ENCODE measurements around the gene LRRC46.

LRRC46 gene

DNA sequence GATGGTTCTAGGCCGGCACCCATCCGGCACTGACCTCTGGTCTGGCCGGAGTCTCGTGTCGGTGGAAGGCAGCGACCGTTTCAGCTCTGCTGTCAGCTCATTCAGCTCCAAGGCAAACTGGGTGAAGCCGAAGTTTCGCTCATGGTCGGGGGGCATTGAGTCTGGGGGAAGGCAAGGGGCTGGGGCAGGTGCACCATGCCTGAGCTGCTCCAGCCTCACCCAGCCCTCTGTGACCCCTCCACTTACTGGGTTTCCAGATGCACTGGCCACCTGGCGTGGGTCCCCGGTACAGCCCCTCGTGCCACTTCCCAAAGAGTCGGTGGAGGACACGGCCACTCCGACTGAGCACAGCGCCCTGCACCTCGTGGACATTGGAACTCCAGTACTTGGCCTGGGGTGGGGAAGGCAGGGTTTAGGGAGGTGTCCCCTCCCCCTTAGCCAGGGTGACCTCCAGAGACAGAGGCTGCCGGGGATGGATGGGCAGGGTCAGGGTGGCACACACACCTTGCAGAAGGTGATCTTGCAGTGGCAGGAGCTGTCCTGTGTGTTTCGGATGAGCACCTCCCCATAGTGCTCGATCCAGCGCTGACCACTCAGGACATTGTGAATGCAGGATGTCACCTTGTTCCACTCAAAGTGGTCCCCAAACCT, 22.5 kb upstream of the LRRC46 start:
- no peak for DNase-seq (ENCODE audit: low spot score)

DNA sequence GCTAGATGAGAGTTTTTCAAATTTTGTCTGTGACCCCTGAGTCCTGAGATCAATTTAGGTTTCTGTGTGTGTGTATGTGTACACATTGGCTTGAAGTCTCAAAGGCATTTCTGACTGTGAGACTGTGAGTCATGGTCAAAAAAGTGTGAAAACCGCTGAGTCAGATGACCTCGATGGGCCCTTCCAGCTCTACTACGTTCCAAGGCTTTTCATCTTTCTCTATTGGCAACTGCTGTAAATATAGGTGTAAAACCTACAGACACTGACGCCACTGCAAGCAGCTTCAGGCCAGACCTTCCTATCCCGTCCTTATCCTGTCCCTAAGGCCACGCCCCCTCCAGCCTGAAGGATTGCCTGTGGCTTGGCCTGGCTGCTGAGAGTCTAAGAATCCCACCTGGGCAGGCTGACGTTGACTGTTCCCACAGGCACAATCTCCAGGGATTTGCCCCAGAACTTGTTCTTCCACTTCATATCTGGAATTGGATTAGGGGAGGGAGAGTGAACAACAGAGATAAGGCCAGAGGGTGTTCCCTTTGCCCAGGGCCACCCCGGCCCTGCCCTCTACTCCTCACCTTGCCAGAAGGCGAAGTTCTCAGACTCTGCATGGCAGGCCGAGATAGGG, 21.2 kb upstream of the LRRC46 start:
- DNase-seq (ENCODE audit: low spot score), result peak; percentile 80

DNA sequence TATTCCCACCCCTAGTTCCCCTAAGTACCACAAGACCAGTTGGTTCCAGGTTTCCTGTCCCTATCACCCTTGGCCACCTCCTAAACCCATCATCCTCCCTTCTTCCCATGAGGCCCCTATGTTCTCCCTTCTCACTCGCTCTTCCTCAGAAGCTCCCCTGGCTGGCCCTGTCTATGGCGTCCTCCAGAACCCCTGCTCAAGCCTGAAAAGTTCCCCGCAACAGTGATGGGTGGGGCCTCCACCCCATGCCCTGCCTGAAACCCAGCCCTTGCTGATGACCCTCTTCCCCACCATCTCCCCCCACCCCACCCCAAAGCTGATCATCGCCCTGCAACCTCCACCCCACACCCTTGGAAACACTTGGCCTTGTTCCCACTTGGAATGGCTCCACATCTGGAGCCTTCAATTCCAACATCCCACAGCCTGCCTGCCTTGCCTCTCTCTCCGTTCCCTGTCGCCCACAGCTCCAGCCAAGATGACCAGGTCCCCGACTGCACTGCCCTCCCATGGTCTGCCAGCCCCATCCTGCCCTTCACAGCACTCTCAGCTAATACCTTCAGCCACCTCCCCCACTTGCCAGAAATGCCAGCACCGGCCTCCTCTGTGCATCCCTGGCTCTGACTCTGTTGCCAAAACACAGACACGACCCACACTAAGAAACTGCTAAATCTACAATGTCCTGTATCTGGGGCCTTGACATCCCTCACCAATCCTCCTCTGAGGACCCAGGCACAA, 20.4 kb upstream of the LRRC46 start:
- DNase-seq (ENCODE audit: low spot score), result no peak

DNA sequence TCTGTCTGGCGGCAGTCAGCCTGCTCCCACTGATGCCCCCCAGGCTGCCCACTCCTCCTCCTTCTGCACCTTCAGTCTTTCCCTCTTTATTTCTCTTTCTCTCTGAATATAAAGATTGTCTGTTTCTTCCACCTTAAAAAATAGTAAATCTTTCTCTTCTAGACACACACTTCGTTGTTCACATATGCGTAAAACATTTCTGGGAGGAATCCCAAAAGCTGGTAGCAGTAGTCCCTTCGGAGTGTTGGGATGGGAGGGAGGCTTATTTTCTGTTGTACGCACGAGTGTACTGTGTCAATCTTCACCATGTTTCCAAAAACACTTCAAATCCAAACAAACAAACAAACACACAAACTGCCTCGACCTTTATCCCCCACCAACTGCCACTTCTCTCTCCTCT, 19.8 kb upstream of the LRRC46 start:
- DNase-seq (ENCODE audit: low spot score), result no peak

DNA sequence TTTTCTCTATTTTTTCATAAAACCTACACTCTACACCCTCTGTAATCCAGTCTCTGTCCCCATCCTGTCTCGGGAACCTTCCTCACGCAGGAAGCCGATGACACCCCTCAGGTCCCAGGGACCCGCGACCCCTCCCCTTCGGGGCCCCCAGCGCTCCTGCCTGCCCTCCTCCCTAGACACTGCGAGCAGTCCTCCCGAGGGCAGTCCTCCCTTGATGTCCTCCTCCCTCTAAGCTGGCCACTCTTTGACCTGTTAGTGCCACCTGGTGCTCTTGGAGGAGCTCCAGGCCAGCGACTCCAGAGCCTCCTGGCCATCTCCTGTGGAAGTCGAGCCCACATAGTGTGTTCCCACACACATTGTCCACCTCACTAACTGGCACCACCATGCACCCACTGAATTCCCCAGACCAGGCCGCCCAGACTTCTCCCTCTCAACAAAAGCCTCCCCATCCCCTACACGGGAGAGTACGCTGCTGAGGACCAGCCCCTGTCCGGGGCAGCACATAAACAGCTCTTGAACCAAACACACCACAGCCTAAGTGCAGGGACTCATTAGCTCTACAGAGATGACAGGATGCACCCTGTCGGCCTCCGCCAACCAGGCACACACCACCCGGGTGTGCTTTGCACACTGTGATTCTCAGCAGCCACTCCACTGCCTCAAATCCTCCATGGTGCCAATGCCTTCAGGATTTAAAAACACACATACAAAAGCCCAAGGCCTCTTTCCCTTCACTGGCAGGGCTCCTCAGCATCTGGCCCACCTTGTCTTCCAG, 19.1 kb upstream of the LRRC46 start:
- no peak for DNase-seq (ENCODE audit: low spot score)

DNA sequence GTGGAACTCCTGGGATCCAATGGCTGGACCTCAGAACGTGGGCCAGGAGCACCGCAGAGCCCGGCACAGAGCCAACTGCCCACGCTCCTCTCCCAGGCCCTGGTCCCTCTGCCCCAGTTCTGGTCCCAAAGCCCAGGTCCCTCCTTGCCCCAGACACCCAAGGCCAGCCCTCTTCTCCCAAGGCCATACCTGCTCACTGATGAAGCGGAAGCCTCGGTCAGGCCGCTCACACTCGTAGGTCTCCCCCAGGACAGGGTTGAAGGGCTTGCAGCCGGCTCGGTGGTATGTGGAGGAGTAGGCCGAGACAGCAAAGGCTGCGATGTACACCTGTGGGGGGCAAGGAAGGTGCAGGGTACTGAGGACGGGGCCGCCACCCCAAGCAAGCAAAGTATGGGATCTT, 18.4 kb upstream of the LRRC46 start:
- DNase-seq (ENCODE audit: low spot score), result no peak

DNA sequence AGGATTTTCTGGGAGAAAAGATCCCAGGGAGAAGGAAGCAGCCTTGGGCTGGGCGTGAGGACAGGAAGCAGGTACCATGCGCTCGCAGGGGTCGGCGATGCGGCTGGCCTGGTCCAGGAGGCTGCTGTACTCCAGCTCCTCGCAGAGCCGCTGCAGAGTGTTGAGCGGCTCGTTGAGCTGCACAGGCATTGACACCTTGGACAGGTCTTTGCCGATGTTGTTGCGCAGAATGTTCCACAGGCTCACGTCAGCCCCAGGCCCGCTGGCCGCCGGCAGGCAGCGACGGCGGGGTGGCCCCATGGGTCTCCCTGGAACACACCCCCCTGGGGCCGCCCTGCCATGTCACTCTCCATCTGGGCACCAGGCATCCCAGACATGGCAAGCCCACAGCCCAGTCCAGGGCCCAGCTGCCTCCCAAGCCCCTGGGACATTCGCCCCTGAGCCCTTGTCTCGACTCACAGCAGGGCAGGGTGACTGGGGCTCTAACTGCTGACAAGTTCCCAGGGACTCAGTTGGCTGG, 17.9 kb upstream of the LRRC46 start:
- no peak for DNase-seq (ENCODE audit: low spot score)

DNA sequence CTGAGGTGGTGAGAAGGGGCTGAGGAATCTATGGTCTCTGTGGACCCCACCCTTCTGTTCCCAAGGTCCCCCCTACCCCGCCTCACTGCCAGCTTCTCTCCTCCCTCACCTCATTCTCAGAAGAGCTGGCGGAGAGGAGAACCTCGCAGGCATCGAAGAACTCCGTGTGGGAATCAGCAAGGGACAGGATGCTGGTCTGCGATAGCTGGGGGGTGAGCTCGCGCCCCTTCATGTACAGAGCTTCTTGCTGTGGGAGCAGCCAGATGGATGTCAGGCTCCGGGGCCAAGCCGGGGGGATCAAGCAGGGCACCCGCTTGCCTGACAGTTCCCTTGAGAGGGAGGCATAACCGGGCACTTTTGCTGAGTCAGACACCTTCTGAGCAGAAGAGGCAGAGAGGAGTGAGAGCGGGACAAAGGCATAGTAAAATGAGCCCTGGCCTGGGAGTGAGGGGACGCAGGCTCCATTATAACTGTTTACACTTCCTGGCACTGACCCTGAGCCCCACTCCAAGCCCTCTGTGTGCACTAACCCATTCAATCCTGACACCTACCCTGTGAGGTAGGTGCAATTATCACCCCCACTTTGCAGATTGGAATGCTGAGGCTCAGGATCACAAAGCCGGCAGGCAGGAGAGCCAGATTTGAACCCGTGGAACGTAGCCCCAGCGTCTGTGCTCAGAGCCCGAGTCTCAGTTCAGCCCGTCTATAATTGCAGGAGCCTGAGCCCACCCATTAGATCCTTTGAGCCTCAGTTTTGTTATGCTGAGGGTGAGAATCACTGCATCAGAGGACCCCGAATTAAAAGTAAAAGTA, 16.2 kb upstream of the LRRC46 start:
- DNase-seq (ENCODE audit: low spot score), result no peak

DNA sequence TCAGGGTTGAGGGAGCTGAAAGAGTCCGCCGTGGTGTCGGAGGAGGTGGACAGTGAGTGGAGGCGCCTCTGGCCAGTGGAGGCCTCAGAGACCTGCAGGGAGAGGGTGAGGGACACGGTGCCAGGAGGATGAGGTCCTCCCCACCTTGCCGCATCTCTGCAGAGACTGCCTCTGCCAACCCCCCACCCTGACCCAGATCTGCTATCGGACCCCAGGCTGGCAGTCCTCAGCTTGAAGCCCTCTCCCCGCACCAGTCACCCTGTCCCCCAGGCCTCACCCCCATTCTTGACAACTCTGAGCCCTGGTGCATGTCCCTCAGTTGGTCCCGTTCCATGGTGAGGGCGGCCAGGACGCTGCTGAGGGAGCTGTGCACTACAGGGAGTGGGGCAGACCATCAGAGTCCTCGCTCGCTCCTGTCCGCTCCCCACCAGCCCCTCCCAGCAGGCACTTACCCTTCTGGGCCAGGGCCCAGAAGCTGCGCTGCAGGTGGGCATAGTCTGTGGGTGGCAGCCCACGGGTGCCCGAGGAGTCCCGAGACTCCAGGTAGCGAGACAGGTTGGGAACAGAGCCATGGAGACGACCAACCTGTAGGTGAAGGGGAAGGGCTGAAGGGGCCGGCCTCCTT, 15.2 kb upstream of the LRRC46 start:
- DNase-seq (ENCODE audit: low spot score), result no peak

DNA sequence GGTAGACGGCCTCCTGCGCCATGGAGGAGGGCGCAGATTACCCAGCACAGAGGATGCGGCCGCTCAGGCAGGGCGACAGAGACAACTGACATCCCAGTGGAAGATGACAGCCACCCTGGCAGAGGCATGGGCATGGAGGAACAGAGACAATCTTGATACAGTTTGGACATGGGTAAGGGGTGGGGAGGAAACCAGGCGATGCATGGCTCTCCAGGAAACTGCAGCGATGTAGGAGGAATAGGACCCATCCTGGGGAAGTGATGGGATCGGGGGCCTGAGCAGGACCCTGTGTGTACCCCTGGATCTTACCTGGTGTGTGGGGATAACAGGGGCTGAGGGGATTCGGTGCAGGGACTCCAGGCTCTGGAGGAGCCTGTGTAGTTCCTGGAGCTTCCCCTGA, 14.5 kb upstream of the LRRC46 start:
- no peak for DNase-seq (ENCODE audit: low spot score)

DNA sequence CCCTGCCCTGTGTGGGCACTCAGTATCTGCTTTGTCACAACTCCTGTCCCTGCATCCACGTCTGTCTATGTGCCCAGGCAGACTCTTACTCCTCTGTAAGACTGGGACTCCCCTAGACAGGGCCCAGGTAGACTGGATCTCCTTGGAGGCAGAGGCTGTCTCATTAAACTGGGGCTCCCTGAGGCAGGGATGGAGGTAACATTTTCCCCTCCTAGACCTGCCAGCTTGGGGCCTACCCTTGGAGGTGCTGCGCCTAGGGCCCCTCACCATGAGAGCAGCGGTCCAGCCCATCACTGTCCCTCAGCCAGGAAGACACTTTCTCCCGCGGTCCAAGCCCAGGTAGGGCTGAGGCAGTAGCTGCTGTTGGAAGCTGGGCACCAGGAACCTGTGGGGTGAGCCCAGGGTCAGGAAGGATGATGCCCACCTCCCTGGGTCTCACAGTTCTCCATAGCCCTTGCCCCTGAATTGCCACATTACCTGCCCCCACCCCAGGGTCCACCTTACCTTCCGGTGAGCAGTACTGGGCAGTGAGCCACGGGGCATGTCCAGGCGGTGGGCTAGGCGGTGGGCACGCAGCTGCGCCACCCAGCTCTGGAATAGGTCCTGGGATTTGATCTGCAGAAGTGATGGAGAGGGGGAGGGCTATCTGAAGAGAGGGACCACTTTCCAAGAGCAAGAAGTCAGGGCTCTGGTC, 13.3 kb upstream of the LRRC46 start:
- no peak for DNase-seq (ENCODE audit: low spot score)

DNA sequence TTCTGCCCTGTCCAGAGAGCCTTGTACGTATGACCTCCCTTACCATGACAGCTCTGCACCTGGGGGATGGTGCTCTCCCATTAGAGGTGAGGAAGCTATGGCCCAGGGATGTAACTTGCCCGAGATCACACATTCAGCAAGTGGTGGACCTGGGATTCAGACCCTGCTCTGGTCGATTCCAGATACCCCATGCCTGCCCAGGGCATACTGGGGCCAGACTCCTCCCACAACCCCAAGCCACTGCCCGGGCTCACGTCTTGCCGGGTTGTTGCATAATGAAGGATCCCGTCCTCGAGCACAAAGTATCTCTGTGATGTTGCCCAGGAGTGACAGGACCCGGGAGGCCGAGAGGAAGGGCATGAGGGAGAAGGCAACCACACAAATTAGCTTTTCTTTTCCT, 12.0 kb upstream of the LRRC46 start:
- no peak for DNase-seq (ENCODE audit: low spot score)

DNA sequence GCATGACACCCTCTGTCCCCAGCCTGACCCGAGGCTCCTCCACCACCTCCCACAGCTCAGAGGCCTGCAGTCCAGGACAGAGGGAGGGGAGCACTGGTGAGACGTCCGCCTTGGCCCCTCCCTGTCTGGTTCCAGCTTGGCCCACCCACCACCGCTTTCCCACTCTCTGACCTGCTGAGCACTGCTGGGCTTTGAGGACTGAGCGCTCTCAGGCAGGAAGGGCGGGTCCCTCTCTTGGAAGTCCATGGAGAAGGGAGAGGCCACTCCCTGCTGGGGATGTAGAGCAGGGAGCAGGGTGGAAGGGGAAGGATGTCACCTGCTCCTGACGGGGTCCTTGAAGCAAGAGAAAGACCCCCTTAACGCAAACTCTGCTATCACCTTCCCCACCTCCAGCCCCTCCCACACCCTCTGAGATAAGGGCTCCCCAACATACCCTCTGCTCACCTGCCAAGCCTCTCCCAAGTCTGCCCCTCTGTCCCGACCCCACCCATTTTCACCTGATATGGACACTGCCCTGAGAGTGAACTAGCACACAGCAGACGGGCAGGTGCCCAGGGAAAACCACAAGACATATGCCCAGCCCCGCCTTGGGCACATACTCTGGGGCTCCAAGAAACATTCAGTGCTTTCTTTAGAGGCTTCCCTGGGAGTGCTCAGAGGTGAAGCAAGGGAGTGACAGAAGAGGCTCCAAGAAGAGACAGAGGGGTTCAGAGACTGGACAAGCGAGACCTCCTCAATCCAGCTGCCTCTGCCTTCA, 11.3 kb upstream of the LRRC46 start:
- DNase-seq (ENCODE audit: low spot score), result no peak

DNA sequence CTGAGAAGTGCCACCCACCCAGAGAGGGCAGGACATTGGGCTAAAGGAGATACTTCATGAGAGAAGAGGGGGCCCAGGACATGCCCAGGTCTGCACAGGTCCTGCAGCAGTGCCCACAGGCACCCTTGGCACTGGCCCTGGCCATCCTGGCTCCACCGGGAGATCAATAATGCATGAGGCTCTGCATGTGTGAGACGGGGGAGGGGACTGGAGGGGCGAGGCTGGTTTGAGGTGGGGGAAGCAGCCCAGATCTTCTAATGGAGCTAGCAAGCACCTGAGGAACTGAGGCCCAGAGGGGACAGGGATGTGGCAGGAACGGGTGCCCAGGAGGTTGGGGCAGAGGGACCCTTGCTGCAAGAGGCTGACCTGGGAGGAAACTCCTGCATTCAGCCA, 10.4 kb upstream of the LRRC46 start:
- DNase-seq (ENCODE audit: low spot score), result no peak

DNA sequence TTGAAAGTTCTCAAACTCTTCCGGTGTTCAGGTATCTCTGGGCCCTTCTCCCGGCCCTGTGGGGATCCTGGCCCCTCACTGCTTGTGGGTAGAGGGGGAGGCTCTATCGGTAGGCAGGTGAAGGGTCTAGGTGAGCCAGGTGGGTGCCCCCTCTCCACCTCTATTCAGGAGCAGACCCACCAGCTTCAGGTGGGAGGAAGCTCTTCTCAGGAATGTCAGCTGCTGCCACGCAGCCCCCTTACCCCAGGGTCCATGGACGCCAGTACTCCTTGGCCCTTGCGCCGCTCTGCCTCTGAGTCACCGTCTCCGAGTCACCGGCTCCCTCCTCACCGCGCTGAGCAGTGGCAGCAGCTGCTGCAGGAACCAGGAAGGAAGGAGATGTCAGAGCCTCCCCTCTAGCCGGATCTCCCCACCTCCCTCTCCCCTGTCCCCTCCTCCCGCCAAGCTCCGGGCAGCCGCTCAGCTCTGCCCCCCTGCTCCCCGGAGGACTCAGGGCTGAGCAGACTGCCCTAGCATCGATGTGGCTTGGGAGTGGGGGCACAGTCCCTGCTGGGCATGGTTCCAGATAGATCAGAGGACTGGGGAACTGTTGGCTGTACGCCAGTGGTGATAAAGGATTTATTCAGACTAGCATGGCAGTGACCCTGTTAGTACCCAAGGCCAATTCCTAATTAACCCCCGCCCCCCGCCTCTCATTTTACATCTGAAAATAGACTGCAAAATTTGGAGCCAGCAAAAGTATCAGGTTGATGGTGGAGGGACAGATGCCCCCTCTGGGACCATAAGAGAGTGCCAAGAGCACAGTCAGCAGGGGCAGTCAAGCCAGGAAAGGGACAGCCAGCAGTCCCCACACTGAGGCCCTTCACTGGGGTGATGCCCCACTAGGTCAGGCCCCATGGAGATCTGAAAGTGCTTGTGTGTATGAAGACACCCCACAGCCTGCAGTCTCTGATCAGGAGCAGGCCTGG, 9.8 kb upstream of the LRRC46 start, which contains the start of gene OSBPL7:
Gene OSBPL7, minus strand, starts transcription at position 371 of the 968 bp plus-strand sequence. CDS start 1,516 bp downstream, outside the sequence.
- no peak for DNase-seq (ENCODE audit: low spot score)

DNA sequence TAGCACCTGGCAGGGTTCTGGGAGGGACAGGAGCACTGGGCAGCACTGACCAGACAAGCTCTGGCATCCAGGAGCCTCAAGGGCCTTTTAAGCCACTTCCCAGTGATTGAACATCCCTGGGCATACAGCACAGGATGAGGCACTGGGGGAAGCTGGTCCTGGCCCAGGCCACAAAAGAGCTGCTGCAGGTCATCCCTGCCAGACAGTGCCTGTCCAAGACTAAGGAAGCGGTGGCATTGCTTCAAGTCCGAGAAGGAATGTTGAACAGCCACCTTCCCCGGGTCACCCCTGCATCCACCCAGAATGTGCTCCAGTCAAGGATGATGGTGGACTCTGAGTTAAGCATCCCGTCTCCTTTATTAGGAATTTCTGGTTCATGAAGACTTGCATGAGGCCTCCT, 8.7 kb upstream of the LRRC46 start:
- DNase-seq (ENCODE audit: low spot score), result no peak

DNA sequence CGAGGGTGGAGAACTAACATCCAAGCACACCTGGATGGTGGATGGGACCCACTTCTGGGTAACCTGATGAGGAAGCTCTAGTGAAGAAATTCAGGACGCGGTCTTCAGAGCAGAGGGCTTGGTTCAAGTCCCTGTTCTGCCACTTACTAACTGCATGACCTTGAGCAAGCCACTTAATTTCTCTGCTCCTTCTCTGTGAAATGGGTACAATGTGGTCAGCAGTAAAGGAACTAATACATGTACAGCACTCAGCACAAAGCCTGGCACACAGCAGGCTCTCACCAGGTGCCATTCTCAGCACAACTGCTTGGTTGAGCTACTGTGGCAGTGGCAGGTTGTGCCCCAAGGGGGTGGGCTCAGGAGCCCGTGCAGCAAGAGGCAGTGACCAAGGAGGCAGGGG, 8.0 kb upstream of the LRRC46 start:
- DNase-seq (ENCODE audit: low spot score), result no peak

DNA sequence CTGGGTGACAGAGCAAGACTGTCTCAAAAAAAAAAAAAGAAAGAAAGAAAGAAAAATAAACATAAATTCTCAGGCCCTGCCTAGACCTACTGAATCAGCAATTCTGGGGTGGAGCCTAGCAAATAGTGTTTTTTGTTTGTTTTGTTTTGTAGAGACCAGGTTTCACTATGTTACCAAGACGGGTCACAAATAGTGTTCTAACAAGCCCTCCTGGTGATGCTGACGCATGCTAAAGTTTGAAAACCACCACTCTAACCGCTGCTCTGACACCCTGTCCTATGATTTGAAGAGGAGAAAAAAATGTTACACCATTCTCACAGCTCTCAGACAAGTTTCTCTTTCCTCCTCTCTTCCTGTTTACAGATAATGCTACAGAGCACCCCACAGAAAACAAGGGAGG, 1.6 kb upstream of the LRRC46 start:
- DNase-seq (ENCODE audit: low spot score), result no peak
